IgD-negative memory B cell (primary cell): ENCODE data around the gene MTMR4. TPM values are rescaled to one million over a fixed set of nuclear protein-coding genes. Genes with fewer than 3 reads are reported as not detected.
"Not testable (repeated sequence)": the region's sequence is repeated elsewhere in the genome, so short reads cannot be mapped to it uniquely, and the experiment has no call there.

ENCODE experiments used
- H3K27ac Mint-ChIP-seq, 3 donors: one replicate each; pipeline ENCODE4 v1.8.0; 2020 to 2022; ENCODE audit warnings: mild to moderate bottlenecking in 3 of 3, mixed read lengths in 3 of 3, moderate library complexity in 1 of 3
- H3K27me3 Mint-ChIP-seq: one replicate; pipeline ENCODE4 v1.8.0; 2021; ENCODE audit warnings: mixed read lengths
- H3K36me3 Mint-ChIP-seq: one replicate; pipeline ENCODE4 v1.8.0; 2020; ENCODE audit warnings: mild to moderate bottlenecking, mixed read lengths
- H3K4me1 Mint-ChIP-seq, 3 donors: one replicate each; pipeline ENCODE4 v1.8.0; 2020 to 2022; ENCODE audit warnings: mixed read lengths in 3 of 3, mild to moderate bottlenecking in 1 of 3
- H3K4me3 Mint-ChIP-seq, 4 donors: one replicate each; pipeline ENCODE4 v1.8.0; 2020 to 2022; ENCODE audit warnings: mild to moderate bottlenecking in 4 of 4, mixed read lengths in 4 of 4, moderate library complexity in 3 of 4
- H3K9me3 Mint-ChIP-seq, 3 donors: one replicate each; pipeline ENCODE4 v1.8.0; 2020 to 2021; ENCODE audit warnings: mixed read lengths in 3 of 3, mild to moderate bottlenecking in 1 of 3
- polyA plus RNA-seq: library from polyadenylated mRNA; unstranded; fragments of 300-500 nt; fragmentation: Illumina TruSeq; gene quantifications from one replicate; pipeline ENCODE4 v1.2.3, GENCODE V29; 2021

Gene MTMR4
- polyA plus RNA-seq, 1 donor from 2014 or later, result 37.0 TPM

DNA sequence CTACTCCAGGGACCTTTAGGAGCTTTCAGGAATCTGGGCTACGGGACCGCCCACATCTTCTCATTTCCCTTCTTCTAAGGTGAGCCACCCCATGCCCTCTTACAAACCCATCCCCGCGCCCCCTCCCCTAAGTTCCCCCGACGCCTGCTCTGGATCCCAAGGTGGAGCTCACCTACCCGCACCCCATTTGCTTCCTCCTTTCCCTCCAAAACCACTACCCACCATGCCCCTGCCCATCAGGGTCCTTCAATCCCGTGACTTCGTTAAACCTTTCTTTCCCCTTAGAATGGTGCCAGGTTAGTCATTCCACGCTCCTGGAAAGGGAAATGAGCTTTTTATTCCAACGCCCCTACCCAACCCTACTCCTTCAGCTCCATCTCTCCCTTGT is 326 bp upstream of the MTMR4 start:
- Mint-ChIP-seq H3K9me3 (no peaks in the 10 kb centered on the region), H3K4me3 (peak overlapping the region; percentile 81 to 99 (median 88)), H3K4me1 (peaks cover 4 to 43% (median 22%) of the 10 kb centered on the region in 3 donors), H3K36me3 (peaks cover 10% of the 10 kb centered on the region), H3K27ac (peak overlapping the region in 2 of 3 donors; percentile 40 to 73), H3K27me3 (no peaks in the 10 kb centered on the region)

DNA sequence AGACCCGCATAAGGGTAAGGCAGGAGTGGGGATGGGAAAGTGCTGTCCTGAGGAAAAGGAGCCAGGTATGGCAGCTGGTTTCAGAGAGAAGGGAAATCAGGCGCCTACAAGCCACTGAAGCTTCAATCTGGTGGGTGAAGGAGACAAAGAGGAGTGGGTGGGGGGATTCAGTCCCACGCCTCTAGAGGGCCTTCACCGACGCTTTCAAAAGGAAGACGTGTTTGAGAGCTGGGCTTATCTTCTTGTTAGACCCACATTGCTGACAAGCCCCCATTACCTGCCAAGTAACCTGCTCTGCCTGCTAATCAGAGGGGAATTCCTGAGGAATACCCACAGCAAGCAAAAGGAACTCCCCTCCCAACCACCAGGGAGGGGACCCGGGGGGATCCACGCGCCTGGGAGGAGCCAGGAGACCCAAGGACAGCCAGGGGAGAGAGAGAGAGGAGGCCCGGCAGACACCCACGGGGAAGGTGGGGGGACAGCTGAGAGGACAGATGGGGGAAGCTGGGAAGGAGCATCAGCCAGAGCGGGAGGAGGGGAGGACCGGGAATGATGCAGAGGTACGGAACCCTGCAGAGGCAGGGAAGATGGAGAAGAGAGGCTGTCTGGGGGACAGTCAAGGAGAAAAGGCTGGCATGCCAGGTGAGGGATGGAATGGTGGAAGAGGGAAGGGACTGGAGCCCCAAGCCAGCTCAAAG is 1.0 kb downstream of the MTMR4 start:
- peak overlapping the region; percentile 3 to 64 (median 53) for H3K27ac Mint-ChIP-seq
- no peaks in the 10 kb centered on the region for H3K27me3 Mint-ChIP-seq
- H3K9me3 Mint-ChIP-seq, result no peaks in the 10 kb centered on the region
- peak overlapping the region; percentile 84 to 96 (median 89) for H3K4me3 Mint-ChIP-seq
- peaks cover 0 to 44% (median 20%) of the 10 kb centered on the region in 3 donors for H3K4me1 Mint-ChIP-seq
- peaks cover 11% of the 10 kb centered on the region for H3K36me3 Mint-ChIP-seq

DNA sequence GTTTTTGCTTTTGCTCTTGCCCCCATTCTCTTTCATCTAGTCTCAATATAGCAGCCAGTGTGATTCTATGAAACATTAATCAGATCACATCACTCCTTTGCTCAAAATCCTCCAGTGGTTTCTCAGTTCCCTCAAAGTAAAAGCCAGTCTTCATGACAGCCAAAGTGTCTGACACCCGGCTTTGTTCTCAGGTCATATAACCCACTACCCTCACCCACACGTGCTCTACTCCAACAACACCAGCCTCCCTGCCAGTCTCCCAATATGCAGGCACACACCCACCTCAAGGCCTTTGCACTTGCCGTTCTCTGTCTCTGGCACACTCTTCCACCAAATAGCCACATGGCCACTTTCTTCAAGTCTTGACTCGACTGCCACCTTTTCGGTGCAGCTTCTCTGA is 4.4 kb downstream of the MTMR4 start:
- Mint-ChIP-seq H3K4me1 (peaks cover 3 to 31% (median 23%) of the 10 kb centered on the region in 3 donors), H3K9me3 (no peaks in the 10 kb centered on the region), H3K4me3 (peak overlapping the region in 1 of 4 donors; percentile 22), H3K27me3 (no peaks in the 10 kb centered on the region), H3K36me3 (peaks cover 18% of the 10 kb centered on the region), H3K27ac (peak overlapping the region; percentile 49 to 93 (median 81))

DNA sequence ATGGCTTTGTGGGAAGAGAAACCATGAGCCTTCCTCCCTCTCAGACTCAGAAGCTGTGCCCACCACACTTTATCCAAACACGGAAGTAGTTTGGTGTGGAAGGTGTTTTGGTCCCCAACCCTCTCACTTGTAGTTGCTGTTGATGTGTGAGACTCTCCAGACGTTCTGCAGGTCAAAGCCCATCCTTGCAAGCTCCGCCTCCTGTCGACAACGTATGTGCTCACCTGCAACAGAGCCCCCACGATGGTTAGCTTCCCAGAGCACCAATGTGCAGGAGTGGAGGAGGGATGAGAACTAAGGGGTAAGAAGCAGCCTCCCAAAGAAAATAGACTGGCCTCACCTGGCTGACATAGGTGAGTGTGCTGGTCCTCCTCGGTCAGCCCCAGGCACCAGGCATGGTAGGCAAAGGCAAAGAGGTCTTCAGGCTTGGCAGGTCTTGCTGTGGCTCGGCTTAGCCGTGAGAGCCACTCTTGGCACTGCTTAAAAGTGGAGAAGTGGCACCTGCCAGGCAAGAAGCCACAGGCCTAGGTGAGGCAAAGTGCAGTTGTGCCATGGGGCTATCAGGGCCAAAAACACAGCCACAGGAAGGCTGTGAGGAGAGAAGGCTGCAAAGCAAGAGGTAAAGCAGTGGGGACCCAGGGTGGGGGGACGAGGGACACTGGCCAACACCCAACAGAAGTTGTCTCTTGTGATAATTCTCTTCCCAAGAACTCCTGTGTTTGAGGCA is 5.9 kb downstream of the MTMR4 start:
- Mint-ChIP-seq H3K9me3 (no peaks in the 10 kb centered on the region), H3K27me3 (no peaks in the 10 kb centered on the region), H3K27ac (peak overlapping the region; percentile 40 to 88 (median 71)), H3K4me1 (peaks cover 17 to 38% (median 24%) of the 10 kb centered on the region in 3 donors), H3K4me3 (no peak overlapping the region), H3K36me3 (peaks cover 21% of the 10 kb centered on the region)

DNA sequence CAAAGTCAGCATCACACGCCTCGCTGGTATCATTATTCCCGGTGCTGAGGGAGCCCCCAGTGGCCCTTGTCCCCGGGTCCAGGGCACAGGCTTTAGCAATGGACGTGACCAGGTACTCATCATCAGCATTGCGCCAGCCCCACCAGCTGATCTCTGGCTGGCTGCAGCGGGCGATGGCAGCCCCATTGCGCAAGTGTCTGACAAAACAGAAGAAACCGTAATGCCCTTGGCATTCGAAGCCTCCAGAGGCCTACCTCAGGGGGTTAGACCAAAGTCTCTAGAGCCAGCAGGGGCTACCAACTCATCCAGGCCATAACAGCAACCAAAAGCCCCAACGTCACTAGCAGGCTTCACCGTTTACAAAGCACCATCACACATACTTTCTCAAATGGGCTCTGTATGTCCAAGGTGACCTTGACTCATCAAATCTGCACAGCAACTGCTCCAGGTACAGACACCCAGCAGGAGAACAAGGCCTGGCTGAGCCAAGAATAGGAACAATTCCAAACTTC is 7.3 kb downstream of the MTMR4 start:
- Mint-ChIP-seq H3K4me1 (peaks cover 17 to 30% (median 18%) of the 10 kb centered on the region in 3 donors), H3K27ac (peak overlapping the region in 2 of 3 donors; percentile 23 to 32), H3K9me3 (no peaks in the 10 kb centered on the region), H3K27me3 (no peaks in the 10 kb centered on the region), H3K4me3 (no peak overlapping the region), H3K36me3 (peaks cover 26% of the 10 kb centered on the region)

DNA sequence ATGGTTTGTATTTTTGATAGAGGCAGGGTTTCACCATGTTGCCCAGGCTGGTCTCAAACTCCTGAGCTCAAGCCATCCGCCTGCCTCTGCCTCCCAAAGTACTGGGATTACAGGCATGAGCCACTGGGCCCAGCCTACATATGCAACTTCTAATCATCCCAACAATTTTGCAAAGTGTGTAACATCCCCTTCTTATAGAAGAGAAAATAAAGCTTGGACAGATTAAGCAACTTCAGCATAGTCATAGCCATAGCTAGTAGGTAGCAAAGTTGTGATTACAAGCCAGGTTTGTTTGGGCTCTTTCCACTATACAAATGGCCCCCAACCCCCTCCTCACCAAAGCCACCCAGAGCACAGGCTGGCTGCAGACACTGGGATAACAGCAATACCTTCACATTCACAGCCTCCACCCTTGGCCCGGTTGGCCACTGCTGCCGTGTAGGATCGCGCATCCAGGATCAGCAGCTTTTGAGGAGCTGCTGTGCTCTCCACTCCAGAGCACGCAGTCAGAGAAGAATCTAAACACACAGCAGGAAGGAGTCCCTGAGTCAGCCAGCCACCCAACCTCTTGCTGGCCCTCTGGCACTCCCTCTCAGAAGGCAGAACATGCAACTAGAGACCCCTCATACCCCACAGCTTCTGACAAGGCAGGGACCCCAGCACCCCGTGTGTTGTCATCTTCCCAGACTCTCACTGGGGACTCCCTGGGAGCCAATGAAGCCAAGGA is 7.9 kb downstream of the MTMR4 start:
- H3K27me3 Mint-ChIP-seq, result no peaks in the 10 kb centered on the region
- peak overlapping the region; percentile 23 to 96 (median 32) for H3K27ac Mint-ChIP-seq
- H3K36me3 Mint-ChIP-seq, result peaks cover 22% of the 10 kb centered on the region
- H3K9me3 Mint-ChIP-seq, result no peaks in the 10 kb centered on the region
- H3K4me3 Mint-ChIP-seq, result no peak overlapping the region
- H3K4me1 Mint-ChIP-seq, result peaks cover 17 to 28% (median 18%) of the 10 kb centered on the region in 3 donors

DNA sequence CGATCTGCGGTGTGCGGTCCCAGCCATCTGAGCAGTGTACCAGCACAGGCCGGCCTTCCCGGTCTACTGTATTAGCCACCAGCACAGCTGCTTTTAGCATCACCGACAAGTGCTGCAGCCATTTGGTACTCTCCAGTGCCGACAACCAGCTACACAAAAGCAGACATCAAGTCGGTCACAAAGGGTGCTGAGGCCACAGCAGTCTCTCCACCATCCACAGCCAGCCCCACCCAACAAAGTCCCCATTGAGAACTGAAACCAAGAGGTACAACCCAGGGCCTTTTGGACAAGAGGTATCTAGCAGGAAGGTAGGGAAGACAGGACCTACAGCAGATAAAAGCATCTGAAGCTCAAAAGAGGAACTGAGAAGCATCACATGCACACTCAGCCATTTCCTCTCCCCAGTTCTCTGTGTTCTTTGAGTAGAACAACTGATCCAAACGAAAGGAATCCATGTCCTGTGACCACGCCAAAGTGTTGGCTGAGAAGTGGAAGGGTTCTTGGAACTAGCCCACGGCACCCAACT is 9.5 kb downstream of the MTMR4 start:
- Mint-ChIP-seq H3K36me3 (peaks cover 17% of the 10 kb centered on the region), H3K4me3 (peak overlapping the region; percentile 50 to 90 (median 70)), H3K9me3 (no peaks in the 10 kb centered on the region), H3K27ac (peak overlapping the region; percentile 88 to 98 (median 96)), H3K27me3 (no peaks in the 10 kb centered on the region), H3K4me1 (peaks cover 17 to 21% (median 17%) of the 10 kb centered on the region in 3 donors)

DNA sequence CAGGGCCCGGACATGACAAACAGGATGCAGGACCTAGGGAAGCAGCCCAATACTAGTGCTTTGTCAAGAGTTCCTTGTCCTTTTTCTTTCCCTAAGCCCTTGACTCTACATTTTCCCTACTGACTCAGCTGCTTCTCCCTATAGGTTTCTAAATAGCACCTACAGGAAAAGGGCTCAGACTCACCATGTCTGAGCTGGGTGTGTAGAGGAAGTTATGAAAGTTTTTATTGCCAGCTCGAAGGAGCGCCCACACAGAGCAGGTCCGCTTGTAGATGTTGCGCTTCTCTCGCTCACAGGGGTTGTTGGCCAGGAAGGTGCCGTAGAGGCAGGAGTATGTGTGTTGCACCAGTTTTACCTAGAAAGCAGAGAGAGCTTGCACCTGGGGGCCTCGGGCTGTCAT is 10.6 kb downstream of the MTMR4 start:
- Mint-ChIP-seq H3K27ac (peak overlapping the region in 2 of 3 donors; percentile 24 to 88), H3K36me3 (peaks cover 15% of the 10 kb centered on the region), H3K4me1 (peaks cover 15 to 17% (median 17%) of the 10 kb centered on the region in 3 donors), H3K27me3 (no peaks in the 10 kb centered on the region), H3K9me3 (no peaks in the 10 kb centered on the region), H3K4me3 (peak overlapping the region in 3 of 4 donors; percentile 14 to 81 (median 42))

DNA sequence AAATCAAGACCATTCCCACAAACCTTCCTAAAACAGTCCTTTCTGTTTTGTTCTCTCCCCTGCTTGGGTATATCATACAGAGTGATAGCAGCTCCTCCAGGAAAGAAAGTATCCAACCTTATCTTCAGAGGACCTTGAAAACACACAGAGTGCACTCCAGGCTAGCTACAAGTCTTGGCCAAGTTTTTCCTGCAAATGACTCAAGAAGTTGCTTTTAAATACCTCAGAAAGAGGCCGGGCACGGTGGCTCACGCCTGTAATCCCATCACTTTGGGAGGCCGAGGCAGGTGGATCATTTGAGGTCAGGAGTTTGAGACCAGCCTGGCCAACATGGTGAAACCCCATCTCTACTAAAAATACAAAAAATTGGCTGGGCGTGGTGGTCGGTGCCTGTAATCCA is 11.3 kb downstream of the MTMR4 start:
- H3K27me3 Mint-ChIP-seq, H3K27ac Mint-ChIP-seq, H3K4me3 Mint-ChIP-seq, H3K9me3 Mint-ChIP-seq: not testable (repeated sequence)
- Mint-ChIP-seq H3K4me1 (peaks cover 15 to 21% (median 17%) of the 10 kb centered on the region in 3 donors), H3K36me3 (peaks cover 17% of the 10 kb centered on the region)

DNA sequence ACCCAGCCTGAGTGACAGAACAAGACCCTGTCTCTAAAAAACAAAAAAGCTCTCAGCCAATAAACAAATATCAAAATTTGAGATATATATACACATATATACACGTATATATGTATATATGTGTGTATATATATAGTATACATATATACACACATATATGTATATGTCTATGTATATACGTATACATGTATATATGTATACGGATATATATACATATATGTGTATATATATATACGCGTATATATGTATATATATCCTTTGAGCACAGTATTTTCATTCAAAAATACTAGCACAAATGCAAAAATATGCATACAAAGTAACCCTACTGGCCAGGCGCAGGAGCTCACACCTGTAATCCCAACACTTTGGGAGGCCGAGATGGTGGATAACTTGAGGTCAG is 13.0 kb downstream of the MTMR4 start:
- H3K36me3 Mint-ChIP-seq, result peaks cover 14% of the 10 kb centered on the region
- H3K4me3 Mint-ChIP-seq, result no peak overlapping the region
- H3K4me1 Mint-ChIP-seq, result peaks cover 17 to 21% (median 18%) of the 10 kb centered on the region in 3 donors
- no peak overlapping the region for H3K27ac Mint-ChIP-seq
- no peaks in the 10 kb centered on the region for H3K27me3 Mint-ChIP-seq
- H3K9me3 Mint-ChIP-seq, result no peaks in the 10 kb centered on the region

DNA sequence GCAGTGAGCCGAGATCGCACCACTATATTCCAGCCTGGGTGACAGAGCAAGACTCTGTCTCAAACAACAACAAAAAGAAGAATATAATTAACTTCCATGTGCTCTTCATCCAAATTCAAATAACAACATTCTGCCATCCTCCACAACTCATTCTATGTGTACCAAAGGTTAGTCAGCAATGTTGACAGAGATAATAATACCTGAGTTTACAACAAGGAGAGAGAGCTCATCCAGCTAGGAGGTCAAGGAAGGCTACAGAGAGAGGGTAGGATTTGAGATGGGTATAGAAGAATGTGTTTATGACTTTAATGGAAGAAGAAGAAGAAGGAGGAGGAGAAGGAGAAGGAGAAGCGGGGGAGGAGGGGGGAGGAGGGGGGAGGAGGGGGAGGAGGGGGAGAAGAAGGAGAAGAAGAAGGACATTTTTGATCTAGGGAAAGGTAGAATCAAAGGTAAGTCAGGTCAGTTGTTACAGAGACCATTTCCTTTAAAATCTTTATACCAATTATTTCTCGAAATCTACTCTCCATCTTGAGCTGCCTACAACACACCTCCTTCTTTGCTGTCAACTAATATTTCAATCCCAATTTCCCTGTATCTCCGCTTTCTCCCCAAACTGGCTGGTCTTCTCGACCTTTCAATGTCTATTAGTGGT is 16.1 kb downstream of the MTMR4 start:
- Mint-ChIP-seq H3K27me3 (no peaks in the 10 kb centered on the region), H3K4me3 (peak overlapping the region in 1 of 4 donors; percentile 53), H3K27ac (peak overlapping the region in 1 of 3 donors; percentile 56), H3K9me3 (no peaks in the 10 kb centered on the region), H3K36me3 (peaks cover 11% of the 10 kb centered on the region), H3K4me1 (peaks cover 0 to 10% (median 4%) of the 10 kb centered on the region in 3 donors)

DNA sequence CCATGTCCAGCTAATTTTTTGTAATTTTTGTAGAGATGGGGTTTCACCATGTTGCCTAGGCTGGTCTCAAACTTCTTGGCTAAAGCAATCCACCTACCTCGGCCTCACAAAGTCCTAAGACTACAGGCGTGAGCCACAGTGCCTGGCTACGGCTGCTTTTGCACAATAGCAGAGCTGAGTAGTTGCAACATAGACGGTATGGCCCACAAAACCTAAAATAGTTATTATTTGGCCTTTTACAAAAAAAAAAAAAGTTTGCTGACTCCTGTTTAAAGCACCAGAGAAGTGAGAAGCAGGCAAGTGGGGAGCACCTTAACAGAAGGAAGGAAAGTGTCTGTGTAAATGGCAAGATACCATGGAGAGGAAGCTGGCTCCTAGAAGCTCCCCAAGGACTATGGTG is 20.9 kb downstream of the MTMR4 start:
- Mint-ChIP-seq H3K27me3 (no peaks in the 10 kb centered on the region), H3K4me1 (peaks cover 4 to 7% (median 5%) of the 10 kb centered on the region in 3 donors), H3K36me3 (peaks cover 10% of the 10 kb centered on the region), H3K27ac (no peak overlapping the region), H3K4me3 (no peak overlapping the region), H3K9me3 (no peaks in the 10 kb centered on the region)

DNA sequence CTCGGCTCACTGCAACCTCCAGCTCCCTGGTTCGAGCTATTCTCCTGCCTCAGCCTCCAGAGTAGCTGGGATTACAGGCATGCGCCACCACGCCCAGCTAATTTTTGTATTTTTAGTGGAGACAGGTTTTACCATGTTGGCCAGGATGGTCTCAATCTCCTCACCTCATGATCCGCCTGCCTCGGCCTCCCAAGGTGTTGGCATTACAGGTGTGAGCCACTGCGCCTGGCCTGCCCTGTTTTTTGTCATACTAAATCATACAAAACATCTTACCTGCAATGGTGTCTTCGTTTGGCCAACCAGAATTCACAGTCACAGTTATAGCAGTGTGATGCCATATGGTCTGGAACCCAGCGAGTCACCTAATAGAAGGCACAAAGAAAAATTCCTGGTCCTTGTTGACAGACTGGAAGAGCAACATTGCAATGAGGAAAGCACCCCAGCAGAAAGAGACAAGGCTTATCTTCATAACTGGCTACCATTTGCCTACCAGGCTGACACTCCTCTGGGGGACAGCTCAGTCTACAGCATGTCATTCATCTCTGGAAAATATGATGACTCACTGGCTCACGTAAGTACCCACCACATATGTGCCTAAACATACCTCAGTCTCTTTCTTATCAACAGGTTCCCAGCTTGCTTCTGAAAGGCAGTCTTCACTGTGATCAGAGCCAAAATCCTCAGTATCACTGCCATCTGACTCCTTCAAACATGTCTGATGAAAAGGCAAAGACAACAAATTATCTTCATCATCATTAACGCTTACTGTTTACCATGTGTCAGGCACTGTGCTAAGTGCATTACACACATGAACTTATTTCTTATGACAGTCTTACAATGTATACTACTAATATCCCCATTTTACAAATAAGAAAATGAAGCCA is 22.0 kb downstream of the MTMR4 start:
- H3K27ac Mint-ChIP-seq, result peak overlapping the region in 1 of 3 donors; percentile 3
- H3K4me1 Mint-ChIP-seq, result peaks cover 3 to 8% (median 6%) of the 10 kb centered on the region in 3 donors
- H3K4me3 Mint-ChIP-seq, result no peak overlapping the region
- peaks cover 10% of the 10 kb centered on the region for H3K36me3 Mint-ChIP-seq
- H3K27me3 Mint-ChIP-seq, result no peaks in the 10 kb centered on the region
- H3K9me3 Mint-ChIP-seq, result no peaks in the 10 kb centered on the region
